OCI-LY7 (cell line): ENCODE data around the gene TSHZ2. TPM values are rescaled to one million over a fixed set of nuclear protein-coding genes. Genes with fewer than 3 reads are reported as not detected.

ENCODE experiments used
- BruUV-seq: library from RNA; stranded (reverse); fragments of 400-500 nt; replicated peaks from 2 replicates; lab custom pipeline; 2021; lab: Mats Ljungman, UMichigan
- CTCF ChIA-PET: fragments of 300-600 bp; sonication (Branson Sonifier 250); formaldehyde crosslinking; loops from one replicate; lab custom pipeline; 2022; ENCODE audit warnings: antibody characterized with exemption; ENCODE audit not compliant: unreplicated experiment; lab: Charles Lee
- POLR2A ChIA-PET: fragments of 300-600 bp; sonication (Branson Sonifier 250); formaldehyde crosslinking; loops from one replicate; lab custom pipeline; 2022; ENCODE audit warnings: antibody characterized with exemption; lab: Charles Lee
- DNase-seq: peaks from one replicate; pipeline ENCODE4 v3.0.0-alpha.2; 2015; ENCODE audit warnings: low spot score
- H2AFZ ChIP-seq: fragments of 200-600 bp; sonication (generic), shearing (Covaris generic); 2 replicates; pipeline ENCODE4 v1.6.1; 2014; ENCODE audit warnings: mild to moderate bottlenecking, antibody characterized with exemption, low read length, moderate library complexity
- H3K27ac ChIP-seq: fragments of 200-600 bp; sonication (generic); 2 replicates; pipeline ENCODE4 v1.5.1; 2014; ENCODE audit warnings: mixed run types, low read depth, mild to moderate bottlenecking, moderate library complexity, low read length, inconsistent platforms; ENCODE audit not compliant: poor library complexity, severe bottlenecking
- H3K36me3 ChIP-seq: fragments of 200-600 bp; sonication (generic); 2 replicates; pipeline ENCODE4 v1.6.1; 2014; ENCODE audit warnings: mild to moderate bottlenecking, antibody characterized with exemption, low read length, moderate library complexity, mixed read lengths; ENCODE audit not compliant: insufficient read depth
- H3K4me1 ChIP-seq: fragments of 200-600 bp; sonication (generic); 2 replicates; pipeline ENCODE4 v1.5.1; 2014; ENCODE audit warnings: mild to moderate bottlenecking, low read length; ENCODE audit not compliant: insufficient read depth, poor library complexity, severe bottlenecking
- H3K4me2 ChIP-seq: fragments of 200-600 bp; sonication (generic); 2 replicates; pipeline ENCODE4 v1.6.1; 2014; ENCODE audit warnings: mild to moderate bottlenecking, low read length
- H3K4me3 ChIP-seq: fragments of 200-600 bp; sonication (generic); 2 replicates; pipeline ENCODE4 v1.5.1; 2014; ENCODE audit warnings: mild to moderate bottlenecking, low read depth, low read length; ENCODE audit not compliant: poor library complexity, severe bottlenecking
- H3K79me2 ChIP-seq: fragments of 200-600 bp; sonication (generic); 2 replicates; pipeline ENCODE4 v1.6.1; 2016; ENCODE audit warnings: low read depth, mild to moderate bottlenecking, low read length, moderate library complexity, mixed read lengths; ENCODE audit not compliant: insufficient read depth
- H3K9me2 ChIP-seq: fragments of 200-600 bp; sonication (generic); 2 replicates; pipeline ENCODE4 v1.6.1; 2016; ENCODE audit warnings: mild to moderate bottlenecking, low read length, mixed read lengths; ENCODE audit not compliant: insufficient read depth
- H3K9me3 ChIP-seq: fragments of 200-600 bp; sonication (generic); 2 replicates; pipeline ENCODE4 v1.6.1; 2014; ENCODE audit warnings: mild to moderate bottlenecking, mixed run types, low read length, mixed read lengths
- H4K20me1 ChIP-seq: fragments of 200-600 bp; sonication (generic); 2 replicates; pipeline ENCODE4 v1.6.1; 2014; ENCODE audit warnings: mild to moderate bottlenecking, antibody characterized with exemption, low read length, moderate library complexity, mixed read lengths; ENCODE audit not compliant: insufficient read depth
- CTCF ChIP-seq: fragments of 200-600 bp; sonication (generic); conservative IDR thresholded peaks from 2 replicates; pipeline ENCODE4 v1.5.1; 2014; ENCODE audit warnings: mild to moderate bottlenecking, antibody characterized with exemption, low read length, moderate library complexity, mixed read lengths
- EZH2phosphoT487 ChIP-seq: fragments of 200-600 bp; sonication (generic); IDR thresholded peaks from 2 replicates; pipeline ENCODE4 v1.6.1; 2018; ENCODE audit warnings: low read depth, borderline replicate concordance, mild to moderate bottlenecking, mixed run types, antibody characterized with exemption, low read length, moderate library complexity, mixed read lengths
- intact Hi-C: fragments of 100-400 bp; cut with micrococcal nuclease; formaldehyde crosslinking; loops from one replicate; pipeline ENCODE4 v1.10.0; 2022; ENCODE audit not compliant: unreplicated experiment
- total RNA-seq, 2 experiments: library from RNA; depleted of rRNA in 1 of 2; stranded (reverse); fragments of >200 nt in 1 of 2; shearing (Covaris generic) in 1 of 2; gene quantifications; 2 replicates each; pipeline ENCODE4 v1.2.3, GENCODE V29; 2014 to 2022

Gene TSHZ2
- total RNA-seq, 2 experiments from 2014 or later: not detected

DNA sequence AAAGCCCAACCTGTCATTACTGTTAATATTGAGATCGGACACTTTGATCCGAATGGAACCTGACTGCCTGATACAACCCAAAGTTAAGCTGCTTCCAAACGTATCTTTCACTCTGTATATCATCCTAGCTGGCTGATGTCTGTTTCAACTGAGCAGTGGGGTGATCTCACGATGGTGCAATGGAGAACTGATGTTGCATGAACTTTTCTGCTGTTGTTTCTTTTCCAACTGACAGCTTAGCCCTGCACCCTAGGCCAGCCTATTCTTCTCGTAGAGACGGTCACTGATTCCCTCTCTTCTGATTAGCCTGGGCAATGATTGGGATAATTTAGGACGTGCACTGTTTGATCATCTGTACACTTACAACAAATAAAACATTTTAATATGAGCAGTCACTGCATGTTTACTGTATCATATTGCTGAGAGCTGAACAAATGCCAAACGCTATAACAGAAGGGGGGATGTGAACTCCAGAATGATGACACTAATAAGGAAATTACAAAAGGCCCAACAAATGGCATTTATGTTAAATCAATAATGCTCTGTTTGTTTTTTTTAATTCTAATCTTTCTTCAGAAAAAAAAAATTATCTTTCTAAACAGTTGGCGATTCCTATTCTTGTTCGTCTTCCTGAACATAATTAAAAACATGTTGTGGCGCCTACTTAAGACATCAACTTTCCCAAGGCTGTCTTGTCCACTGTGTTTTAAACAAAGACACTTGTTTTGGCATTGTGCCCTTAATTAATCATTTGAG is 436.7 kb downstream of the TSHZ2 start:
- Histone ChIP-seq H3K9me2 (no peaks in the 10 kb centered on the region), H3K79me2 (no peaks in the 10 kb centered on the region), H3K4me1 (no peaks in the 10 kb centered on the region), H2AFZ (no peak overlapping the region), H3K4me2 (no peak overlapping the region), H3K4me3 (no peak overlapping the region), H3K27ac (no peak overlapping the region), H4K20me1 (no peaks in the 10 kb centered on the region), H3K9me3 (no peaks in the 10 kb centered on the region), H3K36me3 (no peaks in the 10 kb centered on the region)
- no peak for DNase-seq
- intact Hi-C loops: no loop called here
- TF ChIP-seq CTCF (no peak), EZH2phosphoT487 (no peak)
- no TSS peak for BruUV-seq
- ChIA-PET POLR2A (interaction anchor here (0.6 to 0.9 kb wide), 2 partner anchors 9 to 525 kb away, joined by 3 to 5 read pairs; no protein-coding TSS in a partner anchor), CTCF (no interaction called here)

GRCh38 chr20:53409447-53409717 is 437.2 kb downstream of the TSHZ2 start:
- POLR2A ChIA-PET: no interaction called here
- no TSS peak for BruUV-seq
- intact Hi-C loops: no loop called here

More at GRCh38 chr20:53409447-53409717, 437.2 kb downstream of the TSHZ2 start:
- H3K9me2 ChIP-seq: no peaks in the 10 kb centered on the region
- no peak overlapping the region for H3K27ac ChIP-seq
- H3K4me1 ChIP-seq: no peaks in the 10 kb centered on the region
- H3K79me2 ChIP-seq: no peaks in the 10 kb centered on the region
- no peak overlapping the region for H2AFZ ChIP-seq
- no peaks in the 10 kb centered on the region for H4K20me1 ChIP-seq
- no peak overlapping the region for H3K4me3 ChIP-seq
- TF ChIP-seq CTCF (no peak), EZH2phosphoT487 (no peak)
- CTCF ChIA-PET: no interaction called here
- no peaks in the 10 kb centered on the region for H3K9me3 ChIP-seq
- DNase-seq: no peak
- no peaks in the 10 kb centered on the region for H3K36me3 ChIP-seq
- H3K4me2 ChIP-seq: no peak overlapping the region
